Fibroblast of mammary gland (primary cell): ENCODE data around the gene HTR3A.

Experiments
- DNase-seq: peaks from one replicate; pipeline ENCODE4 v3.0.0-alpha.2; 2010; ENCODE audit warnings: low read depth
- H3K4me3 ChIP-seq: 2 replicates; pipeline ENCODE4 v1.5.1; 2011; ENCODE audit warnings: low read depth, mild to moderate bottlenecking, low read length, moderate library complexity; ENCODE audit not compliant: control insufficient read depth
- TF ChIP-seq, protein P1 (sequence below): conservative IDR thresholded peaks from 2 replicates; pipeline ENCODE4 v1.5.1; 2011; ENCODE audit warnings: low read depth, low read length, inconsistent platforms; ENCODE audit not compliant: control insufficient read depth, insufficient read depth

HTR3A gene

DNA sequence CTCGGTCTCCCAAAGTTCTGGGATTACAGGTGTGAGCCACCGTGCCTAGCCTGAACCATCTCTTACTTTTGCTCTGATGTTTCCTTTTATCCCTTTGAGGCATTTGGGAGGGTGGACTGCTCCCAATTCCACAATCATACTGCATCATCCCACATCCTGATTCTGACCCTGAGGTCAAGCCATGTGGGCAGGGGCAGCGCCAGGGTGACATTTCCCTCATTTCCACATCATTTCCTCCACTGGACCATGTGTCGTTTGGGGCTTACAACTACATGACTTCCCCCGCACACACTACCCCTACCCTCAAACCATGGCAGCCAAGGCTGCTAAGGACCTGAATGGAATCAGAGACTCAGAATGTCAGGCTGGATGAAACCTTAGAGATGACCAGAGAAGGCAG, 58.2 kb downstream of the HTR3A start:
- TF ChIP-seq, protein P1, sequence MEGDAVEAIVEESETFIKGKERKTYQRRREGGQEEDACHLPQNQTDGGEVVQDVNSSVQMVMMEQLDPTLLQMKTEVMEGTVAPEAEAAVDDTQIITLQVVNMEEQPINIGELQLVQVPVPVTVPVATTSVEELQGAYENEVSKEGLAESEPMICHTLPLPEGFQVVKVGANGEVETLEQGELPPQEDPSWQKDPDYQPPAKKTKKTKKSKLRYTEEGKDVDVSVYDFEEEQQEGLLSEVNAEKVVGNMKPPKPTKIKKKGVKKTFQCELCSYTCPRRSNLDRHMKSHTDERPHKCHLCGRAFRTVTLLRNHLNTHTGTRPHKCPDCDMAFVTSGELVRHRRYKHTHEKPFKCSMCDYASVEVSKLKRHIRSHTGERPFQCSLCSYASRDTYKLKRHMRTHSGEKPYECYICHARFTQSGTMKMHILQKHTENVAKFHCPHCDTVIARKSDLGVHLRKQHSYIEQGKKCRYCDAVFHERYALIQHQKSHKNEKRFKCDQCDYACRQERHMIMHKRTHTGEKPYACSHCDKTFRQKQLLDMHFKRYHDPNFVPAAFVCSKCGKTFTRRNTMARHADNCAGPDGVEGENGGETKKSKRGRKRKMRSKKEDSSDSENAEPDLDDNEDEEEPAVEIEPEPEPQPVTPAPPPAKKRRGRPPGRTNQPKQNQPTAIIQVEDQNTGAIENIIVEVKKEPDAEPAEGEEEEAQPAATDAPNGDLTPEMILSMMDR = no peak
- H3K4me3 ChIP-seq = no peak overlapping the region
- no peak for DNase-seq

GRCh38 chr11:114033572-114033971, 58.7 kb downstream of the HTR3A start:
- no peak for DNase-seq
- TF ChIP-seq, protein P1 = no peak
- no peak overlapping the region for H3K4me3 ChIP-seq

DNA sequence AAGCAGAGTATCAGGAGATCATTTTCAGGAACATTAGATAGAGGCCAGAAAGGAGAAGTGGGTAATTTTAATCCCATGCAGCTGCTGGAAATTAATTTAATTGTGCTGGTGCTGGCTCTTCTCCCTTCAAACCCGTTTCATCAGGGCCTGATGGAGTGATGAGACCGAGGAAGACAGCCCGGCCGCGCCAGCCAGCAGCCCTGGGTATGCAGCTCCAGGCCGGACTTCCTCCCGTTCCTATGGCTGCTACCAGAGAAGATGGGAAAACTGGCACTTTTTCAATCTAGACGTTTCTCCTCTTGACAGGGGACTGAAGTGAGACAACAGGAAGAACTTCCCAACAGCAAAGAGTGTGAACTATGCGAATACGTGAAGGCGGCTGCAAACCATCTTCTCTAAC, 60.0 kb downstream of the HTR3A start:
- no peak for DNase-seq
- TF ChIP-seq, protein P1 = no peak
- H3K4me3 ChIP-seq = no peak overlapping the region

DNA sequence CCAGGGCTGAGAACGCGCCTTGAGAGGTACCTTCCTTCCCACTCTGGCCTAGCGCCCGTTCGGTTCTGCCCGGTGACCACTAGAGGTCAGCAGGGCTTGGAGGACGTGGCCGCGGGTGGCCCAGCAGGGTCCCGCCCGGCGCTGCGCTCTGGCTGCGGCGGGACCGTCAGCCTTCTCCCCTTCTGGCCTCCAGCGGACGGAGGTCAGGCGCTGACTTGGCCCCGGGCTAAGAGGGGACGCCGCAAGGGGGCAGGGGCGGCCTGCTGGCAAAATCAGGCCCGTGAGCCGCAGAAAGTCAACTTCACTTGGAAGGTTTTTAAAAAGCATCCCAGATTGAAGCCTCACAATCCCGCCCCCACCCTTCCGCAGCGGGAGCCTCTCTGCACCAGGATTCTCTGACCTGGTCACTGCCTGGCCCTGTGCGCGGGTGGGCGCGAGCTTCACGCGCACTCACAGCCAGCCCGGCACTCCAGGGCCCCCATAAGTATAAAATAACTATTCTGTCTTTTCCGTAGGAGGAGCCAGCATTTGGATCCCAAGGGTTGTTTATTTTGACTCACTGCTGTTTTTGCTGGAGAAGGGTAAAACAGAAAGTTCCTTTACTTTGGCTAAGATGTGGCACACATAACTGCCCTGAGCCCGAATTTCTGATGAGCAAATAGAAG, 61.4 kb downstream of the HTR3A start:
- DNase-seq = peak; percentile 84
- TF ChIP-seq, protein P1 = peak; percentile 53
- H3K4me3 ChIP-seq = peak overlapping the region; percentile 45

DNA sequence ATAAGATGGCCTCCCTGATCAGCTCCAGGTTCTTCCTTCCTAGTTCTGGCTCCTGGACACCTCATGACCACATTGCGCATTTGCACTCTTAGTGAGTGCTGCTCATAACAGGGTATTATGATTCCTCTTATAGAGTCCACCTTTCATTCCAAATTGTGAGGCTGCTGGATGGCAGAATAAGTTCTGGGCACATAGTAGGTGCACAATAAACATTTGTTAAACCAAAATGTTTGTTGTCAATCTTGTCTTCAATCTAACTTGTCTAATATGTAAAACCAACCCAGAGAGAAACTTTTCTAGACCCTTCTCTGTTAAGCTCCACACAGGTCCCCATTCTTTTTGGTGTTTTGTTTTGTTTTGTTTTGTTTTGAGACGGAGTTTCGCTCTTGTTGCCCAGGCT, 62.0 kb downstream of the HTR3A start:
- H3K4me3 ChIP-seq = peak overlapping the region; percentile 45
- DNase-seq = no peak
- TF ChIP-seq, protein P1 = no peak

GRCh38 chr11:114039551-114039950, 64.6 kb downstream of the HTR3A start:
- TF ChIP-seq, protein P1 = no peak
- DNase-seq = peak; percentile 41

More at GRCh38 chr11:114039551-114039950, 64.6 kb downstream of the HTR3A start:
- no peak overlapping the region for H3K4me3 ChIP-seq
